Esophagus muscularis mucosa (tissue), 4 donors: ENCODE results near the gene DTNBP1. TPM values are rescaled to one million over a fixed set of nuclear protein-coding genes. Genes with fewer than 3 reads are reported as not detected.
A peak's percentile ranks its signal among the peaks of the same experiment; 100 is the strongest.

Experiments
- DNase-seq: peaks from one replicate; pipeline ENCODE4 v3.0.0-alpha.2; 2017; ENCODE audit errors: extremely low spot score
- H3K27ac ChIP-seq, 4 donors: fragments of 200-600 bp; sonication (generic); replicated peaks in 1 of 4; 1 replicate in 3 of 4; 2 replicates in 1 of 4; pipeline ENCODE4 v1.5.1; 2016 to 2019; ENCODE audit warnings: mild to moderate bottlenecking in 1 of 4
- H3K27me3 ChIP-seq, 4 donors: fragments of 200-600 bp; sonication (generic); one replicate each; pipeline versions ENCODE4 v1.5.1 to v1.6.0; 2016 to 2019
- H3K36me3 ChIP-seq, 4 donors: fragments of 200-600 bp; sonication (generic); one replicate each; pipeline ENCODE4 v1.5.1; 2016 to 2019
- H3K4me1 ChIP-seq, 4 donors: fragments of 200-600 bp; sonication (generic); one replicate each; pipeline ENCODE4 v1.5.1; 2016 to 2019
- H3K4me3 ChIP-seq, 4 donors: fragments of 200-600 bp; sonication (generic); 1 replicate in 2 of 4; 2 replicates in 2 of 4; pipeline ENCODE4 v1.5.1; 2016 to 2019; ENCODE audit warnings: mild to moderate bottlenecking in 4 of 4, moderate library complexity in 1 of 4
- H3K9me3 ChIP-seq, 4 donors: fragments of 200-600 bp; sonication (generic); 1 replicate in 3 of 4; 2 replicates in 1 of 4; pipeline ENCODE4 v1.5.1; 2016 to 2019
- EP300 ChIP-seq: sonication (generic); formaldehyde crosslinking; IDR thresholded peaks from one replicate; pipeline ENCODE4 v1.6.1; 2017; ENCODE audit warnings: antibody characterized with exemption
- POLR2A ChIP-seq: fragments of 450-650 bp; IDR thresholded peaks from one replicate; pipeline ENCODE4 v1.6.1; 2017; ENCODE audit warnings: antibody characterized with exemption, moderate library complexity, mild to moderate bottlenecking, low read depth
- POLR2AphosphoS5 ChIP-seq, 2 donors: sonication (generic); formaldehyde crosslinking; IDR thresholded peaks; one replicate each; pipeline ENCODE4 v1.6.1; 2017; ENCODE audit warnings: antibody characterized with exemption in 2 of 2
- WGBS: methylation state at CpG from one replicate; pipeline ENCODE4 v1.1.5; 2018; 5-methylcytosine and 5-hydroxymethylcytosine counted together
- intact Hi-C: fragments of 100-400 bp; cut with DNase I; formaldehyde crosslinking; loops from one replicate; pipeline ENCODE4 v1.15.1; 2023
- total RNA-seq, 4 donors: library from RNA; depleted of rRNA; stranded (reverse); fragments of >200 nt; gene quantifications; one replicate each; pipeline versions ENCODE4 v1.1.0 to v1.2.1, GENCODE V29; 2016
- TF ChIP-seq, protein P1 (sequence below), 3 experiments: fragments of 200-600 bp in 2 of 3; fragments of 450-650 bp in 1 of 3; sonication (generic) in 2 of 3; IDR thresholded peaks; one replicate each; pipeline ENCODE4 v1.5.1; 2017 to 2019; ENCODE audit warnings: antibody characterized with exemption in 3 of 3, mild to moderate bottlenecking in 2 of 3, moderate library complexity in 1 of 3

The DTNBP1 gene
- total RNA-seq, 4 donors from 2014 or later: 18.3 to 26.8 (median 25.4) TPM

- DNase-seq: no peak
- intact Hi-C loops: no loop called here
- Histone ChIP-seq H3K4me3 (no peak overlapping the region), H3K27me3 (no peaks in the 10 kb centered on the region), H3K27ac (peak overlapping the region in 3 of 4 donors; percentile 39 to 48 (median 40)), H3K4me1 (peaks cover 43 to 51% (median 47%) of the 10 kb centered on the region in 4 donors), H3K9me3 (no peaks in the 10 kb centered on the region), H3K36me3 (peaks cover 0 to 44% (median 18%) of the 10 kb centered on the region in 4 donors)
- 83% methylated on average over 14 of the region's 20 CpGs for WGBS
- TF ChIP-seq POLR2AphosphoS5 (IDR thresholded peaks at IDR 0.05): no peak
- TF ChIP-seq, protein P1, sequence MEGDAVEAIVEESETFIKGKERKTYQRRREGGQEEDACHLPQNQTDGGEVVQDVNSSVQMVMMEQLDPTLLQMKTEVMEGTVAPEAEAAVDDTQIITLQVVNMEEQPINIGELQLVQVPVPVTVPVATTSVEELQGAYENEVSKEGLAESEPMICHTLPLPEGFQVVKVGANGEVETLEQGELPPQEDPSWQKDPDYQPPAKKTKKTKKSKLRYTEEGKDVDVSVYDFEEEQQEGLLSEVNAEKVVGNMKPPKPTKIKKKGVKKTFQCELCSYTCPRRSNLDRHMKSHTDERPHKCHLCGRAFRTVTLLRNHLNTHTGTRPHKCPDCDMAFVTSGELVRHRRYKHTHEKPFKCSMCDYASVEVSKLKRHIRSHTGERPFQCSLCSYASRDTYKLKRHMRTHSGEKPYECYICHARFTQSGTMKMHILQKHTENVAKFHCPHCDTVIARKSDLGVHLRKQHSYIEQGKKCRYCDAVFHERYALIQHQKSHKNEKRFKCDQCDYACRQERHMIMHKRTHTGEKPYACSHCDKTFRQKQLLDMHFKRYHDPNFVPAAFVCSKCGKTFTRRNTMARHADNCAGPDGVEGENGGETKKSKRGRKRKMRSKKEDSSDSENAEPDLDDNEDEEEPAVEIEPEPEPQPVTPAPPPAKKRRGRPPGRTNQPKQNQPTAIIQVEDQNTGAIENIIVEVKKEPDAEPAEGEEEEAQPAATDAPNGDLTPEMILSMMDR (IDR thresholded peaks at IDR 0.05): no peak
- TF ChIP-seq POLR2A: no peak
- no peak for TF ChIP-seq EP300
These were observed 160.1 kb downstream of the DTNBP1 start for GRCh38 chr6:15502446-15503345.

GRCh38 chr6:15501826-15502445 lies 160.9 kb downstream of the DTNBP1 start:
- intact Hi-C loops: no loop called here
- Histone ChIP-seq H3K27me3 (no peaks in the 10 kb centered on the region), H3K4me1 (peaks cover 43 to 51% (median 47%) of the 10 kb centered on the region in 4 donors), H3K9me3 (no peaks in the 10 kb centered on the region), H3K27ac (peak overlapping the region in 3 of 4 donors; percentile 39 to 48 (median 40)), H3K4me3 (no peak overlapping the region), H3K36me3 (peaks cover 0 to 42% (median 18%) of the 10 kb centered on the region in 4 donors)
- WGBS: 58% methylated on average over 15 of the region's 19 CpGs
- DNase-seq: no peak
- TF ChIP-seq EP300 (no peak), POLR2AphosphoS5 (IDR thresholded peaks at IDR 0.05) (no peak), POLR2A (no peak)
- TF ChIP-seq, protein P1 (IDR thresholded peaks at IDR 0.05): no peak

- no peak for DNase-seq
These were observed 161.7 kb downstream of the DTNBP1 start for GRCh38 chr6:15500901-15501825.

More at GRCh38 chr6:15500901-15501825, 161.7 kb downstream of the DTNBP1 start:
- Histone ChIP-seq H3K4me3 (no peak overlapping the region), H3K9me3 (no peaks in the 10 kb centered on the region), H3K27ac (no peak overlapping the region), H3K27me3 (no peaks in the 10 kb centered on the region), H3K4me1 (peaks cover 41 to 50% (median 46%) of the 10 kb centered on the region in 4 donors), H3K36me3 (peaks cover 0 to 47% (median 23%) of the 10 kb centered on the region in 4 donors)
- no peak for TF ChIP-seq POLR2A
- TF ChIP-seq, protein P1 (IDR thresholded peaks at IDR 0.05): no peak
- TF ChIP-seq EP300: no peak
- no peak for TF ChIP-seq POLR2AphosphoS5 (IDR thresholded peaks at IDR 0.05)
- intact Hi-C loops: no loop called here
- WGBS: 96% methylated on average over 38 of the region's 38 CpGs
